CD4-positive, alpha-beta T cell treated with Interleukin-1 beta for 1 hour (primary cell): Measurements from ENCODE around the gene C13orf42.

Experiments
- DNase-seq, 2 donors: peaks; one replicate each; pipeline ENCODE4 v3.0.0-alpha.2; 2020 to 2022

Gene C13orf42

GRCh38 chr13:51064753-51065152, 46.3 kb downstream of the C13orf42 start:
- no peak for DNase-seq

GRCh38 chr13:51063909-51064308, 47.2 kb downstream of the C13orf42 start:
- DNase-seq = no peak

DNA sequence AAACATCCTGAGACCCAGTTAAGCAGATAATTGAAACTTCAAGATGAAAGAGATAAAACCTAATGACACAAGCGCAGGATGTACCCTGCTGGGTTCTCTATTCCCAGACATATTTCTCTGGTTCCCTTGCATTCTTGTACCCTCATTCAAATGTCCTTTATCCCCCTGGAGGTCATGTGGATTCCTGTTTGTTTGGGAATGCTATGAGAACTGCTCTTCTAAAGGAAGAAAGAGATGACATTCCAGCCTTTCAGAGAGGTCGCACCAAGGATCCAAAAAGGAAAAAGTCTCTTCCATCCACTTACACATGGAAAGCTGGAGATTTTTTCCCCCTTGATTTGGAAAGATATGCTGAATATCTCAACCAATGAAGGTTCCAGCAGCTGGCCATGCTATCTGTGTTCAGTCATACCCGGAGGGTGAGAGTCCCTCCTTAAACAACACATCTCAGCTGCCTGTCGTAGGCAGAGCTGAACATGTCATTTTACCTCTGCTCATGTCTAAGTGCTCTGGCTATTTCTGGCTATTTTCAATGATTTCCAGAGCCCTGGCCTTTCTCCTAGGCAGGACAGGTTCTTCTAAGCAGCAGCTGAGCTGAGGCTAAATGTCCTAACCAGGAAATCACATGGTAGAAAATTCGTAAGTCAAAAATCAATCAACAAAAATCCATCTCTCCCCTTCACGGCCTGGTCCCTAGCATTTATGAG, 52.5 kb downstream of the C13orf42 start:
- no peak for DNase-seq

GRCh38 chr13:51057906-51058305, 53.2 kb downstream of the C13orf42 start:
- DNase-seq = no peak

- DNase-seq = no peak
Observed at GRCh38 chr13:51057001-51057400, 54.1 kb downstream of the C13orf42 start.

DNA sequence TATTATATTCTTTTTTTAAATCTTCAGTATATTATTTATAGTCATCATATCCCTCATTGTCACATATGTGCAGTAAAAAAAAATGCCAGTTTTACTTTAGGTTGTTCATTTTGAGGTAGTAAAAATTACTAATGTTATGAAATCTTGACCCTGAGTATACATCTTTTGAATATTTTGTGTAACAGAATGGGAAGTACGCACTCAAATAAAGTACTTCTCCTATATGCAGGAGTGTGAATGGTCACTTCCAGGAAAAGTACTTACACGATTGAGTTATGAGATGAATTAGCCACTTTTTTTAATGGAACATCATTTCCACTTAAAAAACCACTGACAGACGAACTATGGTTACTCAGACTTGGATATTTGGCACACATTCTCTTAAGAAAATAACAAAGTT, 58.5 kb downstream of the C13orf42 start:
- no peak for DNase-seq

- DNase-seq = no peak
Observed at GRCh38 chr13:51050021-51050830, 60.8 kb downstream of the C13orf42 start.

DNA sequence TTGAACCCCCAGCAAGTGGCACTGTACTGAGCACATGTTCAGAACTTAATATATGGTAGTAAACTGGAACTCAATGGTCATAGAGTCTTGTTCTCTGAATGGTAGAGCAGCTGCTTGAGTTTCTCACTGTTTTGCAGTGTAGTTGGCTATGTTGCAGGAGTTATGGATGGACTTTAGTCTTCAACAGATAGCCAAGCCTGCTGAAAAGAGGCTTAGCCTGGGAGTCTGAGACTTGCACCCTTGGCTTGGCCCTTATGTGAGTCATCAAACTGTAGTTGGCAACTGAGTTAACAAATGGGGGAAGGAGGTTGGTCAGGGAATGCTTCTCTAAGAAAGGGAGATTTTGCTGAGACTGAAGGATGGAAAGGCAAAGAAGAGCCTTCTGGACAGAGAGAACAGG, 62.5 kb downstream of the C13orf42 start:
- no peak for DNase-seq

DNA sequence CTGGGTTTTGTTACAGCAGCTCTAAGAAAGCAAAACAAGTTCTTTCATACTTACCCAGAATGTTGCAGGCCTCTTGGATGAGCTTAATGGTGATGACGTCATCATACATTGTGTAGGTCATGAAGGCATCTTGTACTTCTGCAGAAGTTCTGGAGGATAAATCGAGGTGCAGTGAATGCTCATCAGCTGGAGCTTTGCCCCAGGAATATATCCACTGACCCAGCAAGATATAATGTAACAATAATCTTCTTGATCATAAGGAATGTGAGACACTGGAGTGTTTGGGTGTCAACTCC, 63.0 kb downstream of the C13orf42 start:
- no peak for DNase-seq

DNA sequence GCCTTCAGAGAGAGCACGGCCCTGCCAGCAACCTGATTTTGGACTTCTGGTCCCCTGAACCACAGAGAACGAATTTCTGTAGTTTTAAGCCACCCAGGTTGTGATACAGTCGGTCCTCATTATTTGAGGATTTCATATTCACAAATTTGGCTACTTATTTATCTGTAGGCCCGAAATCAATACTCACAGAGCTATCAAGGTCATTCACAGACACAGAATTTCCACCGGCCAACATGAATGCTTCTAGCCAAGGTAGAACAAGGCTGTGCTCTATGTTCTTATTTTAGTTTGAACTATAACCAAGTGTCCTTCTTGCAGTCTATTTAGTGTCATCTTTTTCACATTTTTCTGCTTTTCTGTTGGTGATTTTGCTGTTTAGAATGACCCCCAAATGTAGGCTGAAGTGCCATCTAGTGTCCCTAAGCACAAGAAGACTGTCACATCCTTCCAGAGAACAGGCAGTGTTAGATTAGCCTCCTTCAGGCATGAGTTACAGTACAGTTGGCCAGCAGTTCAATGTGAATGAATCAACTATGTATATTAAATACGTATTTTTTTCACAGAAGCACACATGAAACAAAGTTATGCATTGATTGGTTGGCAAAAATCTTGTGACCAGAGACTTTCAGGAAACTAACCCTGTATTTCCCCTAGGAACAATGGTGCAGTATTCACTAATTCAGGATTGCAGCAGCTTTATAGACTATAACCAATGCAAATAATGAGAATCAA, 63.5 kb downstream of the C13orf42 start:
- DNase-seq = no peak

DNA sequence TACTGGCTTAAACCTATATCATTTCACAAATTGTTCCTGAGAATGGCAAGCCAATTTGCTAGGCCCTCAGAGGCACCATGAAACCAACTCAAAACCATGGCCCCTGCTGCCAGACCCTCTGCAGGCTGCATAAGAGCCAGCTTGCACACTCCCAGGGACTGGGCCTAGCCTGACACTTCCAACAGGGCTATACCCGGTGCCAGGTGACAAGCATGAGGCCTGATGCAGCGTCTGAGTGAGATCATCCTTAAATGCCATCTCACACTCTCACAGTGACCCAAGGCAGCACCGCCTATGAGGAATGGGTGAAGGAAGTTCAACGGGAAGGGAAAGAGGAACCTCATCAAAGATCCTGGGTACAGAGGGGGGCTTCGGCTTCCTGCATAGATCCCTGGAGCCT, 65.6 kb downstream of the C13orf42 start:
- DNase-seq = no peak

DNA sequence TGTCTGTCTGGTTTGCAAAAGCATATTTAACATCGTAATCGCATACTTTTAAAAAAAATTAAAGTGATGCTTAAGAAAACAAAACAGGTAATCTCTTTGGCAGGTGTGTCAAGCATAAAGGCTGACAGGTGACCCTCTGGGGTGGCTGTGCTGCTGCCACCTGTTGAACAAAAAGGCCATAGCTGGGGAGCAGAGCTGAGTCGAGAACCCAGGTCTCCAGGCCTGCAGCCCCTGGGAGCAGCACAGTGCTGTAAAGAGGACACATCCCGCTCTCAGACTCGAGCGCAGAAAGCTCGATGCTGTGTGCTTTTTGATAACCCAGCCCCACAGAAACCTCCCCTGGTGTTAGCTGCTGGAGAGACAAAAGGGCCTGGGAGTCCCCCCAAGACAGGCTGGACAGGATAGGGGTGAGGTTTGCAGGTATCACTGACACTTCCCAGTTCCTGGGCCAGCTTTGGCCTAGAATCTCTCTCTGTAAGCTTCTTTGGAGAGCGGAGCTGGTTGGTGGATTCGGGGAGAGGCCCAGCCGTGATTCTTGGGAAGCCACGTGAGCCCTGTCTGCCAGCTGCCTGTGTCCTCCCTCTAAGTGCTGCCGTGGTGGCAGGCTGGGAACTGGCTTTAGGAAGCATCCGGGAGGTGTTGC, 66.9 kb downstream of the C13orf42 start:
- no peak for DNase-seq

- no peak for DNase-seq
Observed at GRCh38 chr13:51043310-51043709, 67.8 kb downstream of the C13orf42 start.

DNA sequence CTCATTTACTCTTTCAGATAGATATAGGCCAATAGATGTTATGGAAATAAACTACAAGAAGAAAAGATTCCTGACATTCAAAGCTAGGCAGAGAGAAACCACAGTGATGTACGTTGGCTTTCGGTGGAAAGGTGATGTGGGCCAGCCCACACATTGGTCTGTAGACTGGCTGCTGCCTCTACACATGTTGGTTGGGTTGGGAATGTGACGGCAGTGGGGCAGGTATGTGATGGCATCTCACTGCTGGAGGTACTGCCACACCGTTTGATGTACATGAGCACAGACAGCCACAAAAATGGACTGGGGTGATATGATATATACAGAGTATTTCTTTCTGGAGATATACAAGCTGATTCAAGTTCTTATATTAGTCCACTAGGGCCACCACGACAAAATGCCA, 69.4 kb downstream of the C13orf42 start:
- no peak for DNase-seq

GRCh38 chr13:51041126-51041525, 69.9 kb downstream of the C13orf42 start:
- DNase-seq = no peak

DNA sequence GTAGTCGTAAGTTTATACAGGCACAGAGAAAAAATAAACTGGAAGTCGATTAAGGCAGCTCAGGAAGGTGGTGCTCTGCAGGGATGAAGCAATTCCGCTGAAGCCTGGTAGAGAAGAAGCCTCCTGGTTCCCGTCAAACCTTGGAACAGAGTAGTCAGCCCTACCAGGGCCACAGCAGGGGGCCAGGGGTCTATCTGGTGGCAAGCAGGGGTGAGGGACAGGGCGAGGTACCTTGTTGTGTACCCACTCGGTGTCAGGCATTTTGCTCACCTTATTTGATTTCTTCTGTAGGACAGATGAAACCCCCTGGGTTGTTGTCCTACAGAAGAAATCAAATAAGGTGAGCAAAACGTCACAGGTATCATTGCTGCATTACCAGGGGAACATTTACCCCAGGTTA, 70.6 kb downstream of the C13orf42 start:
- DNase-seq = no peak

DNA sequence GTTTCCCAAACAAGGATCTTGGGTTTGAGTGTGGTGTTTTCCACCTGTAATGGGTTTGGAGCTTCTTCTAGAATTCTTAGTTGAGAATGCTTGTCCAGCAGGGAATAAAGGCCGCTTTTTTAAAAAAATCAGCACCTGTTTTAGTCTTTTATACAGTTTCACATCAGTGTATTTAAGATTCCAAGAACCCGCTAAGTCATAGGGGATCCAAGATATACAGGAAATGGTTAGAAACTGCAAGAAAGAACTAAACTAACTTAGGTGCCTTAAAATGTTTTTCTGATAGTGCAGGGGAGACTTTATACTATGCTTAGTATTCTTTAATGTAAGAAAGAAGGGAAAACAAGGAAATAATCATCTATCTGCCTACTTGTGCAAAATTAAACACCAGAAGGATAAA, 74.7 kb downstream of the C13orf42 start:
- DNase-seq = no peak

DNA sequence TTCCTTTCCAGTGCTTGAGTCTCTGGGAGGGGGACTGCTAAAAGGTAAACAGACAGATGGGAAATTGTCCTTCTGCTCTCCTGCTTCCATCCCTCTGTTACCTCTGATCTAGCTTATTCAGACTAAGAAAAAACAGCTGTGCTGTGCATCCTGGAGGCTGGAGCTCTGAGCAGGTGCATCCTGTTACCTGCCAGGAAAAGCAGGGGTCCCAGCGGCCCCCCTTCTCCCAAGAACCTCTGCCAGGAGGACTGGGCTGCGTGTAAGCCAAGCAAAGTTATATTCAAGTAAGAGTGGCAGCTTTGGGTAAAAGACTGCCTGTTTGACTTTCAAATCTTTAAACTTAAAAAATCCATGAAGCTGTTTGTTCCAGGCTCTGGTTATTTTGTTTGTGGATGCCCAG, 75.1 kb downstream of the C13orf42 start:
- DNase-seq = no peak

- no peak for DNase-seq
Observed at GRCh38 chr13:51035469-51035868, 75.6 kb downstream of the C13orf42 start.

GRCh38 chr13:51034906-51035305, 76.2 kb downstream of the C13orf42 start:
- no peak for DNase-seq

- DNase-seq = no peak
Observed at GRCh38 chr13:51033421-51034185, 77.5 kb downstream of the C13orf42 start.

GRCh38 chr13:51032831-51033230, 78.2 kb downstream of the C13orf42 start:
- DNase-seq = no peak
